ENCODE results near the gene TF.

GRCh38 chr3:133835418-133835743 is 89.2 kb downstream of the TF start:
- TF ChIP-seq, protein P1, sequence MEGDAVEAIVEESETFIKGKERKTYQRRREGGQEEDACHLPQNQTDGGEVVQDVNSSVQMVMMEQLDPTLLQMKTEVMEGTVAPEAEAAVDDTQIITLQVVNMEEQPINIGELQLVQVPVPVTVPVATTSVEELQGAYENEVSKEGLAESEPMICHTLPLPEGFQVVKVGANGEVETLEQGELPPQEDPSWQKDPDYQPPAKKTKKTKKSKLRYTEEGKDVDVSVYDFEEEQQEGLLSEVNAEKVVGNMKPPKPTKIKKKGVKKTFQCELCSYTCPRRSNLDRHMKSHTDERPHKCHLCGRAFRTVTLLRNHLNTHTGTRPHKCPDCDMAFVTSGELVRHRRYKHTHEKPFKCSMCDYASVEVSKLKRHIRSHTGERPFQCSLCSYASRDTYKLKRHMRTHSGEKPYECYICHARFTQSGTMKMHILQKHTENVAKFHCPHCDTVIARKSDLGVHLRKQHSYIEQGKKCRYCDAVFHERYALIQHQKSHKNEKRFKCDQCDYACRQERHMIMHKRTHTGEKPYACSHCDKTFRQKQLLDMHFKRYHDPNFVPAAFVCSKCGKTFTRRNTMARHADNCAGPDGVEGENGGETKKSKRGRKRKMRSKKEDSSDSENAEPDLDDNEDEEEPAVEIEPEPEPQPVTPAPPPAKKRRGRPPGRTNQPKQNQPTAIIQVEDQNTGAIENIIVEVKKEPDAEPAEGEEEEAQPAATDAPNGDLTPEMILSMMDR (IDR thresholded peaks at IDR 0.05) = no peak
- TF ChIP-seq POLR2A (IDR thresholded peaks at IDR 0.05) = no peak
